K562 (cell line): ENCODE data around the gene WBP2NL. TPM values are rescaled to one million over a fixed set of nuclear protein-coding genes. Genes with fewer than 3 reads are reported as not detected.

Experiments used
- HMGXB4 ChIP-seq: sonication (generic); formaldehyde crosslinking; IDR thresholded peaks from 2 replicates; pipeline ENCODE4 v1.8.1; 2023; ENCODE audit warnings: mild to moderate bottlenecking, missing genetic modification reagents
- ZBTB40 ChIP-seq, 2 experiments: fragments of 450-650 bp in 1 of 2; sonication (generic) in 1 of 2; formaldehyde crosslinking in 1 of 2; IDR thresholded peaks; 2 replicates each; pipeline versions ENCODE4 v1.7.1 to v1.9.0; 2016 to 2022; ENCODE audit warnings: inconsistent platforms in 1 of 2, mild to moderate bottlenecking in 1 of 2, missing genetic modification reagents in 1 of 2
- polyA plus RNA-seq, 8 experiments: library from polyadenylated mRNA; depleted of rRNA in 4 of 8; stranded (reverse) in 5 of 8; unstranded in 3 of 8; fragments of >200 nt; fragmentation: Nextera tagmentation in 2 of 8; fragmentation: Illumina TruSeq in 1 of 8; extraction: Ambion mirVana in 2 of 8; extraction: Trizol in 1 of 8; gene quantifications; 2 replicates each; pipeline versions ENCODE4 v1.2.1 to v1.2.3, GENCODE V29; 2011 to 2014; ENCODE audit warnings: inconsistent platforms in 1 of 8, missing spikeins in 1 of 8
- total RNA-seq, 7 experiments: library from RNA; depleted of rRNA in 6 of 7; stranded (reverse); fragments of >200 nt in 6 of 7; fragmentation: Illumina TruSeq in 2 of 7; extraction: Trizol in 2 of 7; gene quantifications; 2 replicates each; pipeline versions ENCODE4 v1.2.1 to v1.2.3, GENCODE V29; 2011 to 2021; ENCODE audit warnings: low replicate concordance in 1 of 7
- TF ChIP-seq, protein P1 (sequence below): fragments of 450-650 bp; IDR thresholded peaks from 2 replicates; pipeline ENCODE4 v1.6.1; 2016; ENCODE audit warnings: low read depth

The WBP2NL gene
- total and polyA plus RNA-seq, 9 of the 15 experiments (the other 6 are each of a cell fraction or from before 2014, with no cell fraction given), result not detected

- TF ChIP-seq, protein P1, sequence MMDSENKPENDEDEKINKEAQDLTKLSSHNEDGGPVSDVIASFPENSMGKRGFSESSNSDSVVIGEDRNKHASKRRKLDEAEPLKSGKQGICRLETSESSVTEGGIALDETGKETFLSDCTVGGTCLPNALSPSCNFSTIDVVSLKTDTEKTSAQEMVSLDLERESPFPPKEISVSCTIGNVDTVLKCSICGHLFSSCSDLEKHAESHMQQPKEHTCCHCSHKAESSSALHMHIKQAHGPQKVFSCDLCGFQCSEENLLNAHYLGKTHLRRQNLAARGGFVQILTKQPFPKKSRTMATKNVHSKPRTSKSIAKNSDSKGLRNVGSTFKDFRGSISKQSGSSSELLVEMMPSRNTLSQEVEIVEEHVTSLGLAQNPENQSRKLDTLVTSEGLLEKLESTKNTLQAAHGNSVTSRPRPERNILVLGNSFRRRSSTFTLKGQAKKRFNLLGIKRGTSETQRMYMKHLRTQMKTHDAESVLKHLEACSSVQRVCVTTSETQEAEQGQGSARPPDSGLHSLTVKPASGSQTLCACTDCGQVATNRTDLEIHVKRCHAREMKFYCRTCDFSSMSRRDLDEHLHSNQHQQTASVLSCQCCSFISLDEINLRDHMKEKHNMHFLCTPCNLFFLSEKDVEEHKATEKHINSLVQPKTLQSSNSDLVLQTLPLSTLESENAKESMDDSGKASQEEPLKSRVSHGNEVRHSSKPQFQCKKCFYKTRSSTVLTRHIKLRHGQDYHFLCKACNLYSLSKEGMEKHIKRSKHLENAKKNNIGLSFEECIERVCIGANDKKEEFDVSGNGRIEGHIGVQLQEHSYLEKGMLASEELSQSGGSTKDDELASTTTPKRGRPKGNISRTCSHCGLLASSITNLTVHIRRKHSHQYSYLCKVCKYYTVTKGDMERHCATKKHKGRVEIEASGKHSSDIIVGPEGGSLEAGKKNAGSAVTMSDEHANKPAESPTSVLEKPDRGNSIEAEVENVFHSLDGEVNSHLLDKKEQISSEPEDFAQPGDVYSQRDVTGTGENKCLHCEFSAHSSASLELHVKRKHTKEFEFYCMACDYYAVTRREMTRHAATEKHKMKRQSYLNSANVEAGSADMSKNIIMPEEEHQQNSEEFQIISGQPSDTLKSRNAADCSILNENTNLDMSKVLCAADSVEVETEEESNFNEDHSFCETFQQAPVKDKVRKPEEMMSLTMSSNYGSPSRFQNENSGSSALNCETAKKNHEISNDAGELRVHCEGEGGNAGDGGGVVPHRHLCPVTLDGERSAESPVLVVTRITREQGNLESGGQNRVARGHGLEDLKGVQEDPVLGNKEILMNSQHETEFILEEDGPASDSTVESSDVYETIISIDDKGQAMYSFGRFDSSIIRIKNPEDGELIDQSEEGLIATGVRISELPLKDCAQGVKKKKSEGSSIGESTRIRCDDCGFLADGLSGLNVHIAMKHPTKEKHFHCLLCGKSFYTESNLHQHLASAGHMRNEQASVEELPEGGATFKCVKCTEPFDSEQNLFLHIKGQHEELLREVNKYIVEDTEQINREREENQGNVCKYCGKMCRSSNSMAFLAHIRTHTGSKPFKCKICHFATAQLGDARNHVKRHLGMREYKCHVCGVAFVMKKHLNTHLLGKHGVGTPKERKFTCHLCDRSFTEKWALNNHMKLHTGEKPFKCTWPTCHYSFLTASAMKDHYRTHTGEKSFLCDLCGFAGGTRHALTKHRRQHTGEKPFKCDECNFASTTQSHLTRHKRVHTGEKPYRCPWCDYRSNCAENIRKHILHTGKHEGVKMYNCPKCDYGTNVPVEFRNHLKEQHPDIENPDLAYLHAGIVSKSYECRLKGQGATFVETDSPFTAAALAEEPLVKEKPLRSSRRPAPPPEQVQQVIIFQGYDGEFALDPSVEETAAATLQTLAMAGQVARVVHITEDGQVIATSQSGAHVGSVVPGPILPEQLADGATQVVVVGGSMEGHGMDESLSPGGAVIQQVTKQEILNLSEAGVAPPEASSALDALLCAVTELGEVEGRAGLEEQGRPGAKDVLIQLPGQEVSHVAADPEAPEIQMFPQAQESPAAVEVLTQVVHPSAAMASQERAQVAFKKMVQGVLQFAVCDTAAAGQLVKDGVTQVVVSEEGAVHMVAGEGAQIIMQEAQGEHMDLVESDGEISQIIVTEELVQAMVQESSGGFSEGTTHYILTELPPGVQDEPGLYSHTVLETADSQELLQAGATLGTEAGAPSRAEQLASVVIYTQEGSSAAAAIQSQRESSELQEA, result no peak
- TF ChIP-seq ZBTB40 (IDR thresholded peaks at IDR 0.05) (peak; percentile 45; the same call in 1 of the 2 replicates), ZBTB40 (CRISPR knock-in tag; IDR thresholded peaks at IDR 0.05) (no peak), HMGXB4 (CRISPR knock-in tag) (no peak)
Measured at GRCh38 chr22:42070517-42071422, 72.2 kb downstream of the WBP2NL start, which contains the start of gene NAGA (continued).
